Transverse colon (tissue), 4 donors: ENCODE measurements around the gene NOXO1.

Experiments used
- EP300 ChIP-seq: sonication (generic); formaldehyde crosslinking; IDR thresholded peaks from one replicate; pipeline ENCODE4 v1.6.1; 2017; ENCODE audit warnings: antibody characterized with exemption, low read depth
- POLR2A ChIP-seq: fragments of 450-650 bp; IDR thresholded peaks from one replicate; pipeline ENCODE4 v1.6.1; 2016; ENCODE audit warnings: antibody characterized with exemption, mild to moderate bottlenecking, moderate library complexity
- POLR2AphosphoS5 ChIP-seq, 3 donors: sonication (generic); formaldehyde crosslinking; IDR thresholded peaks; one replicate each; pipeline ENCODE4 v1.6.1; 2016; ENCODE audit warnings: antibody characterized with exemption in 3 of 3
- TF ChIP-seq, protein P1 (sequence below), 5 experiments: fragments of 200-600 bp in 3 of 5; fragments of 450-650 bp in 2 of 5; sonication (generic) in 3 of 5; IDR thresholded peaks; 1 replicate in 2 of 5; 2 replicates in 3 of 5; pipeline ENCODE4 v1.5.1; 2016 to 2017; ENCODE audit warnings: antibody characterized with exemption in 5 of 5, inconsistent platforms in 3 of 5, mild to moderate bottlenecking in 2 of 5, moderate library complexity in 1 of 5

DNA sequence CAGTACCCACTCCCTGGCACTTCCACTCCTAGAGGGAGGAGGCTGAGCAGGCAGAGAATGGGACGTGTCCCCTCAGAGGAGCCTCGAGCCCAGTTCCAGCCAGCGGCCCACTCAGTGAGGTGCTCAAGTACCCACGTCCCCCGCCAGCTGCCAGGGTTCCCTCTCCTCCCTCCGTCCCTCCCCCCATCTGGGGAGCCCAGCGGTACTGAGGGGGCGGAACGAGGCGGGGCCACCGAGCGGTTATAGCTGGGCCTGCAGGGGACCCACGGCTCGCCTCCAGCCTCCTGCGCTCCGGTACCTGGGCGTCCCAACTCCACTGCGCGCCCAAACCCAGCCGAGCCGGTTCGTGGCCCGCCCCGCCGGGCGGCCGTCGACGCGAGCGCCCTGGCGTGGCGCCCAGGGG, 38.2 kb upstream of the NOXO1 start, which contains the start of gene NPW:
- TF ChIP-seq POLR2A: no peak
- TF ChIP-seq, protein P1, sequence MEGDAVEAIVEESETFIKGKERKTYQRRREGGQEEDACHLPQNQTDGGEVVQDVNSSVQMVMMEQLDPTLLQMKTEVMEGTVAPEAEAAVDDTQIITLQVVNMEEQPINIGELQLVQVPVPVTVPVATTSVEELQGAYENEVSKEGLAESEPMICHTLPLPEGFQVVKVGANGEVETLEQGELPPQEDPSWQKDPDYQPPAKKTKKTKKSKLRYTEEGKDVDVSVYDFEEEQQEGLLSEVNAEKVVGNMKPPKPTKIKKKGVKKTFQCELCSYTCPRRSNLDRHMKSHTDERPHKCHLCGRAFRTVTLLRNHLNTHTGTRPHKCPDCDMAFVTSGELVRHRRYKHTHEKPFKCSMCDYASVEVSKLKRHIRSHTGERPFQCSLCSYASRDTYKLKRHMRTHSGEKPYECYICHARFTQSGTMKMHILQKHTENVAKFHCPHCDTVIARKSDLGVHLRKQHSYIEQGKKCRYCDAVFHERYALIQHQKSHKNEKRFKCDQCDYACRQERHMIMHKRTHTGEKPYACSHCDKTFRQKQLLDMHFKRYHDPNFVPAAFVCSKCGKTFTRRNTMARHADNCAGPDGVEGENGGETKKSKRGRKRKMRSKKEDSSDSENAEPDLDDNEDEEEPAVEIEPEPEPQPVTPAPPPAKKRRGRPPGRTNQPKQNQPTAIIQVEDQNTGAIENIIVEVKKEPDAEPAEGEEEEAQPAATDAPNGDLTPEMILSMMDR (IDR thresholded peaks at IDR 0.05): no peak
- no peak for TF ChIP-seq POLR2AphosphoS5 (IDR thresholded peaks at IDR 0.05)
- no peak for TF ChIP-seq EP300
